ENCODE measurements around the gene PDPN.

PDPN gene

GRCh38 chr1:13576926-13577325, 6.7 kb upstream of the PDPN start:
- DNase-seq, result no peak
- intact Hi-C loops (cut with DNase I), result no loop called here

- no peak for DNase-seq
- intact Hi-C loops (cut with DNase I), result no loop called here
These were observed 5.8 kb upstream of the PDPN start for GRCh38 chr1:13577846-13578245.

GRCh38 chr1:13581446-13581845, 2.2 kb upstream of the PDPN start:
- intact Hi-C loops (cut with DNase I), result no loop called here

DNA sequence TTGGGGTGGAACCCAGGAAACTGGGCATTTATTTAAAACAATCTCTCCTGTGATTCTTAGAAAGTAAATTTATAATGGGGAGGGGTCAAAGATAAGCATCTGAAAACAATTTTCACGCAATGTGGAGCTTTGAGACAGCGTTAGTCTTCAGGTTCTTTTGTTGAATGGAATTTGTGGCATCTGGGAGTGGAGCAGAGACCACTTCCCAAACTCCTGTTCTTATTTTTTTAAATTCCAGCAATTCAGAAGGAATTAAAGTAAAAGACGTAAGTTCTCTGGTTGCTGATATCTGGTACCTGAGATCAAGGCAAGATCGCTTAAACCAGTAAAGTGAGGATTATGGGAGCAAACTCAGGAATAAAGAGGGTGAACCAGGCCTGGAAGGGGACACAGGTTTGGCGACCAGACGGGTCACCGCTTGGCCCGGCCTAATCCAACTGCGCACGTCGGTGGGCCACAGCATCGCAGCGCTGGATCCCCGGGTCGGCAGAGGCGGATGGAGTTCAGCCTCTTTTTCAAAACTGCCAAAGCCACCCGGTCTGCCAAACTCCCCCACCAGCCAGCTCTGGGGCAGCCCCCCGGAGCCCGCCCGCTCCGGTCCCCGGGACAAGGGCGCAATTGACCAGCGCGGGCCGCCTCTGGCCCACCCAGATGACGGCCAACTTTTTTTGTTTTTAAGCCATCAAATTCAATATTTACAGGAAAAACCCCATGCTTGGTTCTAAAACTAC, 754 bp upstream of the PDPN start:
- peak in 2 of 10 donors; percentile 81 to 82 for DNase-seq
- intact Hi-C loops (cut with DNase I), result no loop called here

More at GRCh38 chr1:13581446-13581845, 2.2 kb upstream of the PDPN start:
- no peak for DNase-seq

DNA sequence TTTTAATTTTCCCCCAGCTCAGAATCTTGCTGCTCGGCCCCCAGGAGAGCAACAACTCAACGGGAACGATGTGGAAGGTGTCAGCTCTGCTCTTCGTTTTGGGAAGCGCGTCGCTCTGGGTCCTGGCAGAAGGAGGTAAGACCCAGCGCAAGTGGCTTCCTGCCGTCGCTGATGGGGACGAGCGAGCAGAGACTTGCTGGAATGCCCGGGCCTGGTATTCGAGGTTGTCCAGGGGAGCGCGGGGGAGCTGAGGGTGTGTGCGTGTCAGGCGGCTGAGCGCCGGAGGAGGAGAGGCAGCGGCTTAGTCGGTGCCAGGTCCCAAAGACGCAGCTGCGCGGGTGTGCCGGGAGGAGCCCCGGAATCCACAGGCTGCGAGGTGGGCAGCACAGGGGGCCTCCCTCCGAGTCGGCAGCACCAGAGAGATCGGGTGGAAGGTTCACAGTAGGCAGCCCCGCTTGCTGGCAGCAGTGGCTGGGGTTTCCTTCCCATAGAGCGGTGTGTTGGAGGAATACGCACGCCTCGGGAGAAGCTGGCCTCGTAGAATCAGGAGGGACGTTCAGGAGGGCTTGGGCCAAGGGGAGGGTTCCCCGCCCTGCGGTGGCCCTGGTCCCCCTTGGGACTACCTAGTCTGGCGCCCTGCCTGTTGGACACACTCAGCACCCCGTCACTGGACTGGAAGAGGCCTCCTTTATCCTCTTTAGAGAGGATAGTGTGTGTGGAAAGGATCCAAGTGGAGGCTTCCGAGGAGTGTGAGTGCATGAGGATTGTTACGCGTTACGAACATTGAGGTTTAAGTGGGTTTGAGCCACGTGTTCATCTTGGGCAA, 547 bp downstream of the PDPN start:
- intact Hi-C loops (cut with DNase I), result no loop called here
- DNase-seq, result peak in 6 of 10 donors; percentile 27 to 88 (median 58)

- intact Hi-C loops (cut with DNase I), result no loop called here
These were observed 1.4 kb downstream of the PDPN start for GRCh38 chr1:13584876-13585611.

GRCh38 chr1:13585612-13585991, 2.0 kb downstream of the PDPN start:
- DNase-seq, result peak in 1 of 10 donors; percentile 12
- intact Hi-C loops (cut with DNase I), result no loop called here

More at GRCh38 chr1:13584876-13585611, 1.4 kb downstream of the PDPN start:
- DNase-seq, result peak in 1 of 10 donors; percentile 12

DNA sequence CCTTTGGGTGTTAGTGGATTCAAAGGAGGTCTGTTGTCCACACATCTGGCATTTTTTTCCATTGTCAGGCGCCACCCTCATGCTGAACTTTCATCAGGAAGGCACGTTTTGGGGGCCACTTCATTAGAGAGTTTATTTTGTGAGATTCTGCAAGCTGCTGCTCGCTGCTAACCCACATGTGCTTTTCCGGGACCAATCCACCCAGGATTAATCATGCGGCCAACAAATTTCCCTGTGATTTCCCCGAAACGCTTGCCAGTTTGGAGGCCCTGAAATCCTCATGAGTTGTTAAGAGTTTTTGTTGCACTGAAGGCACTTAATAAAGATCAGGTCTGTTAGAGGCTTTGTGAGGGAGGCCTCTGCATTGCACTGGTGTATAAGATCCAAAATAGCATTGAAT, 2.4 kb downstream of the PDPN start:
- intact Hi-C loops (cut with DNase I), result no loop called here
- no peak for DNase-seq

- DNase-seq, result no peak
- intact Hi-C loops (cut with DNase I), result no loop called here
These were observed 3.8 kb downstream of the PDPN start for GRCh38 chr1:13587256-13588030.

- no peak for DNase-seq
- intact Hi-C loops (cut with DNase I), result no loop called here
These were observed 5.5 kb downstream of the PDPN start for GRCh38 chr1:13588946-13589796.

DNA sequence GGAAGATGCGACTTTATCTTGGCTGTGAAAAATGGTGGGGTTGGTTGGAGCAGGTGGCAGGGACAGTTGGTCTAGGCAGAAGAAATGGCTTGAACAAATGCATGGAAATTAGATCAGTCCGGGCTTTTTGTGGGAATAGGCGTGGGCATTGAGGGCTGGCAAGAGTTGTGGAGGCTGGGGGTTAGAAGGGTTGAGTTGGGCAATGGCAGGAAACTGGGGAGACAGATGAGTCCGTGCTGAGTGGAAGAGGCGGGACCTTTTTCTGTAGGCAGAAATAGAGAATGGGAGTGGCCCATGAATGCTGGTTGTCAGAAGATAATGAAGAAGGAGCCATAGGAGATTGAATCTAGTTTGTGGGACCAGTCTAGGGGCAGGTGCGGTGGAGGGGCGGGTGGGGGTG, 6.9 kb downstream of the PDPN start:
- intact Hi-C loops (cut with DNase I), result no loop called here
- DNase-seq, result no peak

- intact Hi-C loops (cut with DNase I), result no loop called here
- peak in 1 of 10 donors; percentile 24 for DNase-seq
These were observed 10.0 kb downstream of the PDPN start for GRCh38 chr1:13593511-13594131.

GRCh38 chr1:13595411-13595810, 11.8 kb downstream of the PDPN start:
- intact Hi-C loops (cut with DNase I), result no loop called here
- no peak for DNase-seq

- intact Hi-C loops (cut with DNase I), result no loop called here
- DNase-seq, result no peak
These were observed 13.5 kb downstream of the PDPN start for GRCh38 chr1:13597166-13597565.

DNA sequence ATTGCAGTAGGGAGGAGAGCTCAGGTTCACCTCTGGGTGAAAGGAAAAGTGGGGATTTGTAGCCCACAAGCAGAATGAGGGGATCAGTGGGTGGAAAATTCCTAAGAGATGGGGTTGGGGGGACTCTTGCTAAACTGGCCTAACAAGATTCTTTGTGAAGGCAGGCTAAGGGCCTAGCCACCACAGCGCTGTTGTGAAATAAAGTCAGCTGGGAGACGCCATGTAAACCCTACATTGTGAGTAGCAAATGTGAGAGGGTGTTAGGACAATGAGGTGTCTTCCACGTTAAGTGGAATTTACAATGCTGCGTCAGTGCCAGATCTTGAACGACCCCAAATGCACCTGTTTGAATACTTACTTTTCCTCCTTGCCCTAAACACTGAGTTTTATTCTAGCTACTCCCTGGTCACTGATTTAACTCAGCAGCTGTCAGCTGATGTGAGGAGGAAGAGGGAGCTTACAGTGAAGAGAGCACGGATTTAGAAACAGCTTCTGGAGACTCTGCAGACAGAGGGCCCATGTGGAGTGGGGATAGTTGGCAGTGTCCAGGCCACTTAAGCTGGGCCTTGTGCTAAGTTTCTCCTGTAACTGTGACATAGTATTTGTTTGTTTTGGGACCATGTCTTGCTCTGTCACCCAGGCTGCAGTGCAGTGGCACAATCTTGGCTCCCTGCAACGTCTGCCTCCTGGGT, 17.3 kb downstream of the PDPN start:
- DNase-seq, result no peak
- intact Hi-C loops (cut with DNase I), result no loop called here

GRCh38 chr1:13604176-13604575, 20.5 kb downstream of the PDPN start:
- intact Hi-C loops (cut with DNase I), result no loop called here
- no peak for DNase-seq

- intact Hi-C loops (cut with DNase I), result no loop called here
- DNase-seq, result no peak
These were observed 21.1 kb downstream of the PDPN start for GRCh38 chr1:13604721-13605120.

DNA sequence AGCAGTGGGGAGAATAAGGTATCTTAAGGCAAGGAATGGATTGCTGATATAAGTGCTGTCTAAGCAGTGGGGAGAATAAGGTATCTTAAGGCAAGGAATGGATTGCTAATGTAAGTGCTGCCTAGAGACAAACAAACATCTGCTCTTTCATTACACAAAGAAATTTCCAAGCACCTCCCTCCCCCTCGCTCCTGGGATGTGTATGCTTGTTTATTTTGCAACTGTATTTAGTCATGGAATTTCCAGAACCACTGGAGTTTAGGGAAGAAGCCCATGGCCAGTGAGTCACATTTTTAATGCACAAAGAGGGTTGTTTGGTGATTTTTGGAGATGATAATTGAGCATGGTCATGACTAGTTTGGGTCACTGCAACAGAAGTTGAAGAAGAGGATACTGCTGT, 21.5 kb downstream of the PDPN start:
- intact Hi-C loops (cut with DNase I), result no loop called here
- DNase-seq, result no peak

Data from posterior cingulate gyrus (tissue), 11 donors.